ENCODE measurements around the gene FARP2. TPM values are rescaled to one million over a fixed set of nuclear protein-coding genes. Genes with fewer than 3 reads are reported as not detected.
A peak's percentile ranks its signal among the peaks of the same experiment; 100 is the strongest.

Gene FARP2
- total and polyA plus RNA-seq, 2 of the 13 experiments (the other 11 are each of a cell fraction or from before 2014, with no cell fraction given), result 28.0 to 45.4 TPM

DNA sequence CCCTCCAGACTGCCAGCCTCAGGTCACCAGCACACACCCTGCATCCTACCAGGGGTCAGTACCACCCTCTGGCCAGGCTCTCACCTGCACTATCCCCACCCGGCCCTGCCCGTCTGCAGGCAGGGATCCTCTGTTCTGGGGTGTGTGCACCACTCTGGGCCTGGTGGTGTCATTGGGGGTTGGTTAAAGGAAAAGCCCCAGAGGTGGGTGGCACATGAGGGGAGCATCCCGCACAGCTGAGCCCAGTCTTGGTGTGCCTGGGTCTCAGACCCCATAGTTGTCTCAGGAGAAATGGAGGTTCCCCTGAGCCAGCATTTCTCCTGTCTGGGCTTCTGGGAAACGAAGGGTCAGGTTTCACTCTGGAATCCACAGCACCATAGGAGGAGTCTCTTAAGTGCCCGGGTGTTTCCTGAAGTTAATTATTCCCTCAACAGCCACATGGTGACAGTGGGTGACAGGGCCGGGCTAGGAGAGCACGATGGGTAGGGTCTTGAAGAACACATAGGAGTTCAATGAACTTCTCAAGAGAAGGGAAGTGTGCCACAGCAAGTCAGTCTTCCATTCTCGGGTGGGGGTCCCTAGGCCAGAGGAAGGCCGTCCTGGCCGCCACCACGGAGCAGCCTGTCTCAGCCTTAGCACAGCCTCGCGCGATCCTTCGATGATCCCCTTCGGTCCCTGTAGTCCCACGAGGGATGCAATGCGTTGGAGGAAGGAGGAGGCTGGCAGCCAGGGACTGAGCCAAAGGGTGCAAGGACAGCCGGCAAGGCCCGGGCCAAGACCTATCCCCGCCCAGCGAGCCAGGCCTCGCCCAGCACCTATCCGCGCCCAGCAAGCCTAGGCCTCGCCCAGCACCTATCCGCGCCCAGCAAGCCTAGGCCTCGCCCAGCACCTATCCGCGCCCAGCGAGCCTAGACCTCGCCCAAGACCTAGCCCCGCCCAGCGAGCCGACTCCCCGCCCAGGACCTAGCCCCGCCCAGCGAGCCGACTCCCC is 1.1 kb upstream of the FARP2 start (continued):
- TF ChIP-seq, protein P1, sequence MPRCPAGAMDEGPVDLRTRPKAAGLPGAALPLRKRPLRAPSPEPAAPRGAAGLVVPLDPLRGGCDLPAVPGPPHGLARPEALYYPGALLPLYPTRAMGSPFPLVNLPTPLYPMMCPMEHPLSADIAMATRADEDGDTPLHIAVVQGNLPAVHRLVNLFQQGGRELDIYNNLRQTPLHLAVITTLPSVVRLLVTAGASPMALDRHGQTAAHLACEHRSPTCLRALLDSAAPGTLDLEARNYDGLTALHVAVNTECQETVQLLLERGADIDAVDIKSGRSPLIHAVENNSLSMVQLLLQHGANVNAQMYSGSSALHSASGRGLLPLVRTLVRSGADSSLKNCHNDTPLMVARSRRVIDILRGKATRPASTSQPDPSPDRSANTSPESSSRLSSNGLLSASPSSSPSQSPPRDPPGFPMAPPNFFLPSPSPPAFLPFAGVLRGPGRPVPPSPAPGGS (CRISPR knock-in tag; IDR thresholded peaks at IDR 0.05), result peak; percentile 59; the same call in 1 of the 2 replicates
- TF ChIP-seq SNAPC2 (CRISPR knock-in tag; IDR thresholded peaks at IDR 0.05), result no peak
- TF ChIP-seq HNF4G (IDR thresholded peaks at IDR 0.05; ENCODE audit: borderline replicate concordance, low read depth, low read length), result no peak
- TF ChIP-seq HNF4G (CRISPR knock-in tag; IDR thresholded peaks at IDR 0.05; ENCODE audit: borderline replicate concordance, low read depth), result no peak
- TF ChIP-seq SMC3 (IDR thresholded peaks at IDR 0.05; ENCODE audit: low read length), result no peak
- no peak for TF ChIP-seq SP1 (IDR thresholded peaks at IDR 0.05)
- TF ChIP-seq SP1 (CRISPR knock-in tag; IDR thresholded peaks at IDR 0.05), result peak; percentile 28; the same call in 1 of the 2 replicates
- TF ChIP-seq ZNF354B (CRISPR knock-in tag; IDR thresholded peaks at IDR 0.05), result no peak
- TF ChIP-seq CCDC6 (CRISPR knock-in tag; IDR thresholded peaks at IDR 0.05), result peak; percentile 66; the same call in 1 of the 2 replicates
- no peak for TF ChIP-seq FLYWCH1 (CRISPR knock-in tag; IDR thresholded peaks at IDR 0.05)
- peak; percentile 93 for TF ChIP-seq KDM2A (CRISPR knock-in tag; IDR thresholded peaks at IDR 0.05; ENCODE audit: borderline replicate concordance, low read depth)
- 0 out of 2 replicates have a peak, but pooled peaks have one; percentile 58 for TF ChIP-seq KLF15 (CRISPR knock-in tag; IDR thresholded peaks at IDR 0.05; ENCODE audit: borderline replicate concordance)
- TF ChIP-seq, protein P2, sequence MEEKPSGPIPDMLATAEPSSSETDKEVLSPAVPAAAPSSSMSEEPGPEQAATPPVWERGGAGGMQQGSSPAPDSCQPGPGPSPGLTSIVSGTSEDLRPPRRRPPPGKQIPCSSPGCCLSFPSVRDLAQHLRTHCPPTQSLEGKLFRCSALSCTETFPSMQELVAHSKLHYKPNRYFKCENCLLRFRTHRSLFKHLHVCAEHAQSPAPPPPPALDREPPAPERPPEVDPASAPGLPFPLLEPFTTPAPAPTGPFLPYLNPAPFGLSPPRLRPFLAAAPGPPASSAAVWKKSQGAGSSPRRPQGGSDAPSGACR (CRISPR knock-in tag; IDR thresholded peaks at IDR 0.05), result peak; percentile 36; the same call in 1 of the 2 replicates
- no peak for TF ChIP-seq MLLT10 (CRISPR knock-in tag; IDR thresholded peaks at IDR 0.05)
- no peak for TF ChIP-seq CC2D1A (CRISPR knock-in tag; IDR thresholded peaks at IDR 0.05)
- 0 out of 2 replicates have a peak, but pooled peaks have one; percentile 11 for TF ChIP-seq MIXL1 (CRISPR knock-in tag; IDR thresholded peaks at IDR 0.05)
- TF ChIP-seq, protein P3, sequence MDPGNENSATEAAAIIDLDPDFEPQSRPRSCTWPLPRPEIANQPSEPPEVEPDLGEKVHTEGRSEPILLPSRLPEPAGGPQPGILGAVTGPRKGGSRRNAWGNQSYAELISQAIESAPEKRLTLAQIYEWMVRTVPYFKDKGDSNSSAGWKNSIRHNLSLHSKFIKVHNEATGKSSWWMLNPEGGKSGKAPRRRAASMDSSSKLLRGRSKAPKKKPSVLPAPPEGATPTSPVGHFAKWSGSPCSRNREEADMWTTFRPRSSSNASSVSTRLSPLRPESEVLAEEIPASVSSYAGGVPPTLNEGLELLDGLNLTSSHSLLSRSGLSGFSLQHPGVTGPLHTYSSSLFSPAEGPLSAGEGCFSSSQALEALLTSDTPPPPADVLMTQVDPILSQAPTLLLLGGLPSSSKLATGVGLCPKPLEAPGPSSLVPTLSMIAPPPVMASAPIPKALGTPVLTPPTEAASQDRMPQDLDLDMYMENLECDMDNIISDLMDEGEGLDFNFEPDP (CRISPR knock-in tag; conservative IDR thresholded peaks at IDR 0.05), result no peak
- TF ChIP-seq HES4 (CRISPR knock-in tag; IDR thresholded peaks at IDR 0.05; ENCODE audit: borderline replicate concordance), result no peak

Data from HepG2 (cell line).